CD4-positive, alpha-beta memory T cell (primary cell): ENCODE measurements around the gene RGMB. TPM values are rescaled to one million over a fixed set of nuclear protein-coding genes. Genes with fewer than 3 reads are reported as not detected.
"Not testable (repeated sequence)": the region's sequence is repeated elsewhere in the genome, so short reads cannot be mapped to it uniquely, and the experiment has no call there.

Experiments
- CTCF ChIA-PET: fragments of 350-600 bp; sonication (Branson Sonifier 250); formaldehyde crosslinking; loops from one replicate; lab custom pipeline; 2021; ENCODE audit warnings: inconsistent platforms; ENCODE audit not compliant: partially characterized antibody; lab: Charles Lee
- POLR2A ChIA-PET: fragments of 350-600 bp; sonication (Branson Sonifier 250); formaldehyde crosslinking; loops from one replicate; lab custom pipeline; 2021; ENCODE audit not compliant: partially characterized antibody; lab: Charles Lee
- DNase-seq, 5 donors: peaks; one replicate each; pipeline versions ENCODE4 v3.0.0 to v3.0.0-alpha.2; 2020 to 2022; ENCODE audit warnings: mixed read lengths in 1 of 5
- H3K27ac ChIP-seq: one replicate; pipeline ENCODE4 v1.7.0; 2013; ENCODE audit warnings: low read depth, low read length
- H3K27me3 ChIP-seq: 2 replicates; pipeline ENCODE4 v1.7.0; 2013; ENCODE audit warnings: mild to moderate bottlenecking, low read length, moderate library complexity; ENCODE audit not compliant: insufficient read depth
- H3K36me3 ChIP-seq: 2 replicates; pipeline ENCODE4 v1.7.0; 2013; ENCODE audit warnings: mild to moderate bottlenecking, low read length, moderate library complexity; ENCODE audit not compliant: insufficient read depth
- H3K4me1 ChIP-seq: 2 replicates; pipeline ENCODE4 v1.7.0; 2013; ENCODE audit warnings: mild to moderate bottlenecking, low read length, moderate library complexity; ENCODE audit not compliant: insufficient read depth
- H3K4me3 ChIP-seq, 2 donors: one replicate each; pipeline ENCODE4 v1.7.0; 2013; ENCODE audit warnings: low read length in 2 of 2, mild to moderate bottlenecking in 1 of 2
- H3K9me3 ChIP-seq, 2 donors: one replicate each; pipeline ENCODE4 v1.7.0; 2013; ENCODE audit warnings: low read length in 2 of 2, control low read depth in 1 of 2; ENCODE audit not compliant: control insufficient read depth in 1 of 2
- H3K27ac Mint-ChIP-seq, 7 donors: one replicate each; pipeline ENCODE4 v1.8.0; 2020 to 2021; ENCODE audit warnings: mixed read lengths in 7 of 7, mild to moderate bottlenecking in 6 of 7, inconsistent platforms in 3 of 7, moderate library complexity in 3 of 7
- H3K27me3 Mint-ChIP-seq, 2 donors: one replicate each; pipeline ENCODE4 v1.8.0; 2020 to 2021; ENCODE audit warnings: mixed read lengths in 2 of 2
- H3K36me3 Mint-ChIP-seq, 2 donors: one replicate each; pipeline ENCODE4 v1.8.0; 2020 to 2021; ENCODE audit warnings: mixed read lengths in 2 of 2, inconsistent platforms in 1 of 2, mild to moderate bottlenecking in 1 of 2
- H3K4me1 Mint-ChIP-seq, 4 donors: one replicate each; pipeline ENCODE4 v1.8.0; 2020 to 2021; ENCODE audit warnings: mixed read lengths in 4 of 4, mild to moderate bottlenecking in 1 of 4
- H3K4me3 Mint-ChIP-seq, 8 donors: one replicate each; pipeline ENCODE4 v1.8.0; 2020 to 2021; ENCODE audit warnings: mixed read lengths in 8 of 8, mild to moderate bottlenecking in 7 of 8, moderate library complexity in 6 of 8, inconsistent platforms in 3 of 8
- H3K9me3 Mint-ChIP-seq, 8 donors: one replicate each; pipeline ENCODE4 v1.8.0; 2020 to 2021; ENCODE audit warnings: mixed read lengths in 8 of 8, mild to moderate bottlenecking in 5 of 8, inconsistent platforms in 3 of 8, moderate library complexity in 1 of 8
- intact Hi-C: fragments of 100-400 bp; cut with micrococcal nuclease; formaldehyde crosslinking; loops from one replicate; pipeline ENCODE4 v1.15.1; 2023
- polyA plus RNA-seq, 2 donors: library from polyadenylated mRNA; unstranded; fragments of 300-500 nt; fragmentation: Illumina TruSeq; gene quantifications; one replicate each; pipeline ENCODE4 v1.2.3, GENCODE V29; 2021
- total RNA-seq, 2 experiments: library from RNA; stranded (reverse); gene quantifications; one replicate each; pipeline ENCODE4 v1.2.3, GENCODE V29; 2021

The RGMB gene
- total and polyA plus RNA-seq, 4 experiments from 2014 or later = 5.4 to 17.0 (median 12.1) TPM

DNA sequence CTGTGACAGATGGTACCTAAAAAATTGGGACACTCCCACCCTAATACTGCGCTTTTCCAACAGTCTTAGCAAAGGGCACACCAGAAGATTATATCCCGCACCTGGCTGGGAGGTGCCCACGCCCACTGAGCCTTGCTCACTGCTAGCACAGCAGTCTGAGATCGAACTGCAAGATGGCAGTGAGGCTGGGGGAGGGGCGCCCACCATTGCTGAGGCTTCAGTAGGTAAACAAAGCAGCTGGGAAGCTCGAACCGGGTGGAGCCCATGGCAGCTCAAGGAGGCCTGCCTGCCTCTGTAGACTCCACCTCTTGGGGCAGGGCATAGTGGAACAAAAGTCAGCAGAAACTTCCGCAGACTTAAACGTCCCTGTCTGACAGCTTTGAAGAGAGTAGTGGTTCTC is 36.0 kb upstream of the RGMB start:
- H3K27me3 Mint-ChIP-seq = peaks cover 9 to 13% of the 10 kb centered on the region in 2 donors
- intact Hi-C loops, H3K4me3 ChIP-seq: not testable (repeated sequence)

DNA sequence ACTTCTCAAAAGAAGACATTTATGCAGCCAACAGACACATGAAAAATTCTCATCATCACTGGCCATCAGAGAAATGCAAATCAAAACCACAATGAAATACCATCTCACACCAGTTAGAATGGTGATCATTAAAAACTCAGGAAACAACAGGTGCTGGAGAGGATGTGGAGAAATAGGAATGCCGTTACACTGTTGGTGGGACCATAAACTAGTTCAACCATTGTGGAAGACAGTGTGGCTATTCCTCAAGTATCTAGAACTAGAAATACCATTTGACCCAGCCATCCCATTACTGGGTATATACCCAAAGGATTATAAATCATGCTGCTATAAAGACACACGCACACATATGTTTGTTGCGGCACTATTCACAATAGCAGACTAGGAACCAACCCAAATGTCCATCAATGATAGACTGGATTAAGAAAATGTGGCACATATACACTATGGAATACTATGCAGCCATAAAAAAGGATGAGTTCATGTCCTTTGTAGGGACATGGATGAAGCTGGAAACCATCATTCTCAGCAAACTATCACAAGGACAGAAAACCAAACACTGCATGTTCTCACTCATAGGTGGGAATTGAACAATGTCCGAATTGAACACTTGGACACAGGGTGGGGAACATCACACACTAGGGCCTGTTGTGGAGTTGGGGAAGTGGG is 34.8 kb upstream of the RGMB start:
- H3K27ac ChIP-seq, H3K9me3 ChIP-seq, CTCF ChIA-PET, POLR2A ChIA-PET, H3K27me3 ChIP-seq, H3K36me3 Mint-ChIP-seq, DNase-seq, H3K4me1 ChIP-seq, H3K36me3 ChIP-seq, H3K4me3 ChIP-seq, intact Hi-C loops, H3K4me1 Mint-ChIP-seq: not testable (repeated sequence)
- H3K27me3 Mint-ChIP-seq = peaks cover 9 to 12% of the 10 kb centered on the region in 2 donors
- H3K27ac Mint-ChIP-seq = peak overlapping the region in 1 of 7 donors; percentile 26
- peaks cover 0 to 13% (median 6%) of the 10 kb centered on the region in 8 donors for H3K9me3 Mint-ChIP-seq
- H3K4me3 Mint-ChIP-seq = peak overlapping the region in 1 of 8 donors; percentile 60

More for the DNA sequence above, 36.0 kb upstream of the RGMB start:
- H3K9me3 Mint-ChIP-seq = peaks cover 0 to 13% (median 6%) of the 10 kb centered on the region in 8 donors
- DNase-seq, H3K36me3 Mint-ChIP-seq, H3K36me3 ChIP-seq, H3K27ac Mint-ChIP-seq, H3K27me3 ChIP-seq, H3K27ac ChIP-seq, H3K4me3 Mint-ChIP-seq, POLR2A ChIA-PET, H3K4me1 ChIP-seq, H3K4me1 Mint-ChIP-seq, H3K9me3 ChIP-seq: not testable (repeated sequence)
- CTCF ChIA-PET = interaction anchor here (1.2 kb wide), 1 partner anchor 8 kb away, joined by 3 read pairs; no protein-coding TSS in a partner anchor

DNA sequence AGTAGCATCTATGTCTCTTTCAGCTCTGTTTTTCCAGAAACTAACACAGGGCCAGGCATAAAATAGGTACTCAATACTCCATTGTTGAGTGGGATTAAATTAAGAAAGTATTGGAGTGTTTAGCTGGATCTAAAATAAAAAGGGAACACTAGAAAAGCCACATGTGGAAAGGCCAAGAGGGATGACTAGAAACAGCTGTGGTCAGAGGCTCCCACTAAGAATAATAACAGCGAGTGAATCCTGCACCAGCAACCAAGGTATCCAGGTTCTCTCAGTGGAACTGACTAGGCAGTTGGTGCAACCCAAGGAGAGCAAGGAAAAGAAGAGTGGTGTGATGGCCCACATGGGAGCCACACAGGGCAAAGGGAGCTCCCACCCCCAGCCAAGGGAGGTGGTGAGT is 31.5 kb upstream of the RGMB start:
- Histone ChIP-seq H3K4me3 (no peak overlapping the region), H3K27me3 (no peaks in the 10 kb centered on the region), H3K27ac (no peak overlapping the region), H3K36me3 (no peaks in the 10 kb centered on the region), H3K4me1 (no peaks in the 10 kb centered on the region), H3K9me3 (no peaks in the 10 kb centered on the region)
- no peak overlapping the region for H3K27ac Mint-ChIP-seq
- ChIA-PET POLR2A (no interaction called here), CTCF (interaction anchor here (1.1 to 2.4 kb wide), 3 partner anchors 9 to 29 kb away, joined by 3 to 9 read pairs (median 4); no protein-coding TSS in a partner anchor)
- DNase-seq = no peak
- intact Hi-C loops = no loop called here
- H3K4me3 Mint-ChIP-seq = no peak overlapping the region
- H3K4me1 Mint-ChIP-seq = no peaks in the 10 kb centered on the region
- no peaks in the 10 kb centered on the region for H3K36me3 Mint-ChIP-seq
- peaks cover 6 to 12% of the 10 kb centered on the region in 2 donors for H3K27me3 Mint-ChIP-seq
- peaks cover 2 to 13% (median 4%) of the 10 kb centered on the region in 8 donors for H3K9me3 Mint-ChIP-seq

DNA sequence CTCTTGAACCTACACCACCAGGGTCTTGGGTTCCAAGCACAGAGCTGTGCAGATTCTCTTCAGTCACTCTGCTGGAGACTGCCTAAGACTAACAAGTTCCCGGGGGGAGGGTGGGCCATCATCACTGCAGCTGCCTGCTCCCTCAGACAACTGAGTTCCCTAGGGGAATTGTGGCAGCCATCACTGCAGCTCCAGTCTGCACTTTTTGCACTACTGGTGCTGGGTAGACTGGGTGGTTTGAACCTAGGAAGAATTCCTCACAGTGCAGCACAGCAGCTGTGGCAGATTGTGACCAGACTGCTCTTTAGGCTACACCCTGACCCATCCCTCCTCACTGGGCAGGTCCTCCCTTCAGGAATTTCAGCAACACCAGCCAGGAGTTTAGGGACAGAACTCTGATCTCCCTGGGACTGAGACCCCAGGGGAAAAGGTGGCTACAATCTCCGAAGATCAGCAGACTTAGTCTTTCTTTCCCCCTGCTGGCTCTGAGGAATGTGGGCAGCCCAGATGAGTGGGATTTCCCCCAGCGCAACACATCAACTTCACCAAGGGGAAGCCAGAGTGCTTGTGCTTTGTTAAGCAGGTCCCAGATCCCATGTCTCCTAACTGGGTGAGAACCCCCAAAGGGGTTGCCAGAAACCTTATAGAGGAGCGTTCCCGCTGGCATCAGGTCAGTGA is 30.9 kb upstream of the RGMB start:
- CTCF ChIA-PET = interaction anchor here (2.4 kb wide), 1 partner anchor 26 kb away, joined by 9 read pairs; no protein-coding TSS in a partner anchor
- H3K4me3 ChIP-seq = no peak overlapping the region
- DNase-seq = no peak
- no peaks in the 10 kb centered on the region for H3K27me3 ChIP-seq
- Mint-ChIP-seq H3K4me3 (no peak overlapping the region), H3K27ac (no peak overlapping the region), H3K9me3 (peaks cover 0 to 17% (median 4%) of the 10 kb centered on the region in 8 donors), H3K27me3 (peaks cover 6 to 12% of the 10 kb centered on the region in 2 donors), H3K4me1 (no peaks in the 10 kb centered on the region), H3K36me3 (no peaks in the 10 kb centered on the region)
- no peaks in the 10 kb centered on the region for H3K4me1 ChIP-seq
- POLR2A ChIA-PET = no interaction called here
- H3K9me3 ChIP-seq = no peaks in the 10 kb centered on the region
- H3K36me3 ChIP-seq = no peaks in the 10 kb centered on the region
- no peak overlapping the region for H3K27ac ChIP-seq
- intact Hi-C loops = no loop called here

DNA sequence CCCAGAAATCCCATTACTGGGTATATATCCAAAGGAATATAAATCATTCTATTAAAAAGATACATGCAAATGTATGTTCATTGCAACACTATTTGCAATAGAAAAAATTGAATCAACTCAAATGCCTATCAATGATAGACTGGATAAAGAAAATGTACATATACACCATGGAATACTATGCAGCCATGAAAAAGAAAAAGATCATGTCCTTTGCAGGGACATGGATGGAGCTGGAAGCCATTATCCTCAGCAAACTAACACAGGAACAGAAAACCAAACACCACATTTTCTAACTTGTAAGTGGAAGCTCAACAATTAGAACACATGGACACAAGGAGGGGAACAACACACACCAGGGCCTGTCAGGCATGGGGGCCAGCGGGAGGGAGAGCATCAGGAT is 25.2 kb upstream of the RGMB start:
- intact Hi-C loops, H3K4me1 ChIP-seq, H3K27me3 Mint-ChIP-seq, DNase-seq, H3K36me3 ChIP-seq, H3K9me3 ChIP-seq, H3K4me3 ChIP-seq, H3K27me3 ChIP-seq, H3K4me1 Mint-ChIP-seq, H3K27ac ChIP-seq, H3K4me3 Mint-ChIP-seq, POLR2A ChIA-PET, H3K36me3 Mint-ChIP-seq: not testable (repeated sequence)
- Mint-ChIP-seq H3K9me3 (peaks cover 0 to 11% (median 4%) of the 10 kb centered on the region in 8 donors), H3K27ac (peak overlapping the region in 1 of 7 donors; percentile 66)
- CTCF ChIA-PET = interaction anchor here (1.3 kb wide), 1 partner anchor 23 kb away, joined by 4 read pairs; no protein-coding TSS in a partner anchor

DNA sequence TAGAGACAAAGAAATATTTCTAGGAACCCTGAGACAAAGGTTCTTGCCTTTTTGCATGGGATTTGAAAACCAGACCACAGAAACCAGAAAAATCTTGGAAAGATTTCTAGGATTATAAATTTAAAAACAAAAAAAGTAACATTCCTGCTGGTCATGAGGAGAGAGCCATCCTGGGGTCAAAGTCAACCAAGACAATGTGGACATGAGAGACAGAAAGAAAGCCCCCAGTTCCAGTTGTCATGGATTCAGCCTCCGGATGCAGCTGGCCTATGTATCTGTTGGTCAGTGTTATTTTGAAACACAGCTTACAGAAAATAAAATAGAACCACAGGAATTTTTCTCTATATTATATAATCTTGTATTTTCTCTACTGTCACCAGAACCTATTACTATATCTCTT is 24.4 kb upstream of the RGMB start:
- H3K27me3 Mint-ChIP-seq = peaks cover 1 to 7% of the 10 kb centered on the region in 2 donors
- H3K4me3 Mint-ChIP-seq = no peak overlapping the region
- Histone ChIP-seq H3K4me1 (no peaks in the 10 kb centered on the region), H3K27me3 (no peaks in the 10 kb centered on the region), H3K36me3 (no peaks in the 10 kb centered on the region), H3K4me3 (no peak overlapping the region), H3K27ac (no peak overlapping the region), H3K9me3 (no peaks in the 10 kb centered on the region)
- ChIA-PET POLR2A (no interaction called here), CTCF (no interaction called here)
- H3K9me3 Mint-ChIP-seq = peaks cover 0 to 11% (median 4%) of the 10 kb centered on the region in 8 donors
- no peaks in the 10 kb centered on the region for H3K36me3 Mint-ChIP-seq
- peak overlapping the region in 1 of 7 donors; percentile 6 for H3K27ac Mint-ChIP-seq
- no peaks in the 10 kb centered on the region for H3K4me1 Mint-ChIP-seq
- no peak for DNase-seq
- intact Hi-C loops = no loop called here

DNA sequence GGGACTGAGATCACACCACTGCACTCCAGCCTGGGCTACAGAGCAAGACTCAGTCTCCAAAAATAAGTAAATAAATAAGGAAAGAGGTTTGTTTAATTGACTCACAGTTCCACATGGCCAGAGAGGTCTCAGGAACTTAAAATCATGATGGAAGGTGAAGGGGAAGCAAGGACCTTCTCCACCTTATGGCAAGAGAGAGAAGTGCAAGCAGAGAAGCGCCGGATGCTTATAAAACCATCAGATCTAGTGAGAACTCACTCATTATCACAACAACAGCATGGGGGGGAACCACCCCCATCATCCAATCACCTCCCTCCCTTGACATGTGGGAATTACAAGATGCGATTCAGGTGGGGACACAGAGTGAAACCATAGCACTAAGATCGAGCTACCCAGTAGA is 22.8 kb upstream of the RGMB start:
- Histone ChIP-seq H3K27ac (no peak overlapping the region), H3K9me3 (no peaks in the 10 kb centered on the region), H3K27me3 (no peaks in the 10 kb centered on the region), H3K4me3 (no peak overlapping the region), H3K4me1 (no peaks in the 10 kb centered on the region), H3K36me3 (no peaks in the 10 kb centered on the region)
- no peak overlapping the region for H3K4me3 Mint-ChIP-seq
- no peak for DNase-seq
- H3K27ac Mint-ChIP-seq = no peak overlapping the region
- intact Hi-C loops = no loop called here
- H3K36me3 Mint-ChIP-seq = no peaks in the 10 kb centered on the region
- peaks cover 0 to 11% (median 4%) of the 10 kb centered on the region in 8 donors for H3K9me3 Mint-ChIP-seq
- POLR2A ChIA-PET = no interaction called here
- CTCF ChIA-PET = interaction anchor here (1.5 to 1.8 kb wide), 2 partner anchors 9 to 18 kb away, joined by 4 to 7 read pairs; no protein-coding TSS in a partner anchor
- H3K27me3 Mint-ChIP-seq = peaks cover 1 to 7% of the 10 kb centered on the region in 2 donors
- no peaks in the 10 kb centered on the region for H3K4me1 Mint-ChIP-seq
